Sigmoid colon (tissue), 4 donors: ENCODE results near the gene CCDC171.

Source experiments
- EP300 ChIP-seq, 4 donors: sonication (generic); formaldehyde crosslinking; IDR thresholded peaks; one replicate each; pipeline ENCODE4 v1.6.1; 2017; ENCODE audit warnings: antibody characterized with exemption in 4 of 4
- TF ChIP-seq, protein P1 (sequence below), 4 experiments: fragments of 450-650 bp in 3 of 4; fragments of 200-600 bp in 1 of 4; IDR thresholded peaks; one replicate each; pipeline ENCODE4 v1.5.1; 2016 to 2019; ENCODE audit warnings: antibody characterized with exemption in 4 of 4, mild to moderate bottlenecking in 3 of 4, moderate library complexity in 2 of 4

DNA sequence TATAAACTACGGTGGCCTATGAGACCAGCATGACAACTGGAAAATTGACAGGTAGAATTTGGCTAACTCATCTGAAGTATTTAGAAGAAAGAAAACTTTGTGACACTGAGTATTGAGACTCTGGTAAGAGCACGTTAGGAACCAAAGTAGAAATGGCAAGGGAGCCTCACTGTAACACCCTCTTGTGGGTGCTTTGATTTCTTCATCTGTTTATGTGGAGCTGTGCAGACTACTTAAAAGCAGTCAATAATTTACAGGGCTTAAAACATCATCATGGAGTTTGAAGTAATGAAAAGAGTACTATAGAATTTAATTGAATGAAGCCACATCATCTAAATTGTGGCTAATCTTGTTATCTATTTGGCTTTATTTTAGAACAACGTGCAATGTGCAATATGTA lies 414.2 kb downstream of the CCDC171 start:
- TF ChIP-seq, protein P1, sequence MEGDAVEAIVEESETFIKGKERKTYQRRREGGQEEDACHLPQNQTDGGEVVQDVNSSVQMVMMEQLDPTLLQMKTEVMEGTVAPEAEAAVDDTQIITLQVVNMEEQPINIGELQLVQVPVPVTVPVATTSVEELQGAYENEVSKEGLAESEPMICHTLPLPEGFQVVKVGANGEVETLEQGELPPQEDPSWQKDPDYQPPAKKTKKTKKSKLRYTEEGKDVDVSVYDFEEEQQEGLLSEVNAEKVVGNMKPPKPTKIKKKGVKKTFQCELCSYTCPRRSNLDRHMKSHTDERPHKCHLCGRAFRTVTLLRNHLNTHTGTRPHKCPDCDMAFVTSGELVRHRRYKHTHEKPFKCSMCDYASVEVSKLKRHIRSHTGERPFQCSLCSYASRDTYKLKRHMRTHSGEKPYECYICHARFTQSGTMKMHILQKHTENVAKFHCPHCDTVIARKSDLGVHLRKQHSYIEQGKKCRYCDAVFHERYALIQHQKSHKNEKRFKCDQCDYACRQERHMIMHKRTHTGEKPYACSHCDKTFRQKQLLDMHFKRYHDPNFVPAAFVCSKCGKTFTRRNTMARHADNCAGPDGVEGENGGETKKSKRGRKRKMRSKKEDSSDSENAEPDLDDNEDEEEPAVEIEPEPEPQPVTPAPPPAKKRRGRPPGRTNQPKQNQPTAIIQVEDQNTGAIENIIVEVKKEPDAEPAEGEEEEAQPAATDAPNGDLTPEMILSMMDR (IDR thresholded peaks at IDR 0.05) = no peak
- no peak for TF ChIP-seq EP300 (IDR thresholded peaks at IDR 0.05)
